GM12878 (cell line): ENCODE results near the gene SLC15A4. TPM values are rescaled to one million over a fixed set of nuclear protein-coding genes. Genes with fewer than 3 reads are reported as not detected.

Experiments used
- ATAC-seq: fragments of 200-7000 bp; cut with Tn5 transposase; 3 replicates; pipeline ENCODE4 v1.9.1; 2020; ENCODE audit warnings: mild to moderate bottlenecking, moderate library complexity
- BruUV-seq: library from RNA; stranded (reverse); fragments of 400-500 nt; replicated peaks from 2 replicates; lab custom pipeline; 2021; lab: Mats Ljungman, UMichigan
- CTCF ChIA-PET: fragments of 300-600 bp; sonication (Branson Sonifier 250); formaldehyde crosslinking; extraction: SDS; loops from one replicate; lab custom pipeline; 2021; ENCODE audit warnings: inconsistent platforms; lab: Yijun Ruan, JAX
- POLR2A ChIA-PET: fragments of 350-600 bp; formaldehyde crosslinking; extraction: SDS; loops from one replicate; lab custom pipeline; 2021; ENCODE audit warnings: inconsistent platforms; lab: Charles Lee
- RAD21 ChIA-PET: fragments of 300-600 bp; sonication (Branson Sonifier 250); formaldehyde crosslinking; loops from one replicate; lab custom pipeline; 2023; ENCODE audit warnings: antibody characterized with exemption; ENCODE audit not compliant: unreplicated experiment; lab: Charles Lee
- SMC1A ChIA-PET: fragments of 300-600 bp; sonication (Branson Sonifier 250); formaldehyde crosslinking; loops from one replicate; lab custom pipeline; 2023; ENCODE audit not compliant: unreplicated experiment, uncharacterized antibody; lab: Charles Lee
- DNase-seq: peaks from one replicate; pipeline ENCODE4 v3.0.0-alpha.2; 2011; ENCODE audit warnings: low read depth, low spot score
- FAIRE-seq: peaks from 3 replicates; lab custom pipeline; 2011; peaks lifted over from hg19 to GRCh38; lab: Jason Lieb, UNC
- H2AFZ ChIP-seq: 2 replicates; pipeline ENCODE4 v1.6.0; 2011; ENCODE audit warnings: low read depth, low read length, control low read depth; ENCODE audit not compliant: control insufficient read depth
- H3K27ac ChIP-seq: 2 replicates; pipeline ENCODE4 v1.5.1; 2011; ENCODE audit warnings: control low read depth; ENCODE audit not compliant: control insufficient read depth, insufficient read depth
- H3K27me3 ChIP-seq, 2 experiments: replicated peaks in 1 of 2; 2 replicates each; pipeline versions ENCODE4 v1.6.0 to v1.6.1; 2011; ENCODE audit warnings: low read length in 1 of 2; ENCODE audit not compliant: control insufficient read depth in 2 of 2, insufficient read depth in 2 of 2
- H3K36me3 ChIP-seq, 2 experiments: 2 replicates each; pipeline ENCODE4 v1.5.1; 2011; ENCODE audit warnings: low read length in 1 of 2; ENCODE audit not compliant: control insufficient read depth in 2 of 2, insufficient read depth in 2 of 2
- H3K4me1 ChIP-seq: 2 replicates; pipeline ENCODE4 v1.6.1; 2011; ENCODE audit warnings: mild to moderate bottlenecking, low read length, moderate library complexity, mixed read lengths; ENCODE audit not compliant: control insufficient read depth, insufficient read depth
- H3K4me2 ChIP-seq: 2 replicates; pipeline ENCODE4 v1.6.0; 2011; ENCODE audit warnings: control low read depth; ENCODE audit not compliant: control insufficient read depth, insufficient read depth
- H3K4me3 ChIP-seq: fragments of 200-600 bp; sonication (generic); 2 replicates; pipeline ENCODE4 v1.5.1; 2016
- H3K79me2 ChIP-seq: 2 replicates; pipeline ENCODE4 v1.6.0; 2011; ENCODE audit warnings: low read length; ENCODE audit not compliant: control insufficient read depth, insufficient read depth
- H3K9ac ChIP-seq: 2 replicates; pipeline ENCODE4 v1.8.0; 2011; ENCODE audit warnings: low read length, control low read depth, mixed read lengths; ENCODE audit not compliant: control insufficient read depth, insufficient read depth
- H3K9me3 ChIP-seq: replicated peaks from 3 replicates; pipeline ENCODE4 v1.5.1; 2011; ENCODE audit warnings: mild to moderate bottlenecking, low read length; ENCODE audit not compliant: control insufficient read depth, insufficient read depth
- H4K20me1 ChIP-seq: 2 replicates; pipeline ENCODE4 v1.6.0; 2011; ENCODE audit not compliant: control insufficient read depth, insufficient read depth
- CTCF ChIP-seq, 3 experiments: IDR thresholded peaks in 2 of 3; conservative IDR thresholded peaks in 1 of 3; 2 replicates each; pipeline ENCODE4 v1.5.1; 2011; ENCODE audit warnings: low read depth in 3 of 3, low read length in 3 of 3, mild to moderate bottlenecking in 3 of 3, control low read depth in 2 of 3, moderate library complexity in 2 of 3, inconsistent platforms in 1 of 3, mixed read lengths in 1 of 3; ENCODE audit not compliant: control insufficient read depth in 2 of 3, insufficient read depth in 1 of 3; ENCODE audit errors: extremely low read depth in 1 of 3
- MYB ChIP-seq: fragments of 150-350 bp; IDR thresholded peaks from 2 replicates; pipeline ENCODE4 v1.6.1; 2014; ENCODE audit warnings: mild to moderate bottlenecking, low read depth, low read length, borderline replicate concordance
- NFYB ChIP-seq: IDR thresholded peaks from 2 replicates; pipeline ENCODE4 v1.6.1; 2011; ENCODE audit warnings: low read depth, mild to moderate bottlenecking, low read length, improper control_type of control experiment, moderate library complexity; ENCODE audit not compliant: insufficient read depth
- POLR2AphosphoS2 ChIP-seq: IDR thresholded peaks from 2 replicates; pipeline ENCODE4 v1.6.1; 2011; ENCODE audit warnings: low read depth, mild to moderate bottlenecking, low read length, improper control_type of control experiment, moderate library complexity
- POU2F2 ChIP-seq: IDR thresholded peaks from 3 replicates; pipeline ENCODE4 v1.6.1; 2011; ENCODE audit warnings: low read depth, mild to moderate bottlenecking, low read length, borderline replicate concordance
- TBL1XR1 ChIP-seq: IDR thresholded peaks from 2 replicates; pipeline ENCODE4 v1.6.1; 2012; ENCODE audit warnings: low read depth, low read length, improper control_type of control experiment
- WGBS: methylation state at CpG from one replicate; pipeline ENCODE4 v1.1.6; 2016; ENCODE audit warnings: low lambda C conversion rate; ENCODE audit not compliant: insufficient replicate concordance, insufficient coverage; ENCODE audit errors: missing lambda C conversion rate; 5-methylcytosine and 5-hydroxymethylcytosine counted together
- in situ Hi-C: fragments of 300-500 bp; cut with MboI; formaldehyde crosslinking; loops from 9 replicates; pipeline ENCODE4 v1.14.3; 2018; ENCODE audit warnings: mixed read lengths
- intact Hi-C: fragments of 100-400 bp; cut with micrococcal nuclease; formaldehyde crosslinking; loops from one replicate; pipeline ENCODE4 v1.14.2; 2022; ENCODE audit not compliant: unreplicated experiment
- polyA plus RNA-seq, 11 experiments: library from polyadenylated mRNA; depleted of rRNA in 4 of 11; unstranded in 6 of 11; stranded (reverse) in 5 of 11; fragments of >200 nt; fragmentation: Nextera tagmentation in 4 of 11; fragmentation: Illumina TruSeq in 1 of 11; extraction: Ambion mirVana in 4 of 11; extraction: Trizol in 1 of 11; gene quantifications; 1 replicate in 1 of 11; 2 replicates in 10 of 11; pipeline versions ENCODE4 v1.2.1 to v1.2.3, GENCODE V29; 2011 to 2016; ENCODE audit warnings: inconsistent platforms in 2 of 11, missing spikeins in 2 of 11, low read depth in 1 of 11
- total RNA-seq, 4 experiments: library from RNA; depleted of rRNA in 3 of 4; stranded (reverse); fragments of >200 nt in 3 of 4; fragmentation: Illumina TruSeq in 1 of 4; extraction: Trizol in 1 of 4; gene quantifications; 2 replicates each; pipeline versions ENCODE4 v1.2.1 to v1.2.3, GENCODE V29; 2013 to 2021
- TF ChIP-seq, protein P1 (sequence below): IDR thresholded peaks from 2 replicates; pipeline ENCODE4 v1.6.1; 2011; ENCODE audit warnings: low read depth, low read length, improper control_type of control experiment, borderline replicate concordance

The SLC15A4 gene
- total and polyA plus RNA-seq, 10 of the 15 experiments (the other 5 are each of a cell fraction or from before 2014, with no cell fraction given): 12.7 to 257 (median 36.6) TPM

DNA sequence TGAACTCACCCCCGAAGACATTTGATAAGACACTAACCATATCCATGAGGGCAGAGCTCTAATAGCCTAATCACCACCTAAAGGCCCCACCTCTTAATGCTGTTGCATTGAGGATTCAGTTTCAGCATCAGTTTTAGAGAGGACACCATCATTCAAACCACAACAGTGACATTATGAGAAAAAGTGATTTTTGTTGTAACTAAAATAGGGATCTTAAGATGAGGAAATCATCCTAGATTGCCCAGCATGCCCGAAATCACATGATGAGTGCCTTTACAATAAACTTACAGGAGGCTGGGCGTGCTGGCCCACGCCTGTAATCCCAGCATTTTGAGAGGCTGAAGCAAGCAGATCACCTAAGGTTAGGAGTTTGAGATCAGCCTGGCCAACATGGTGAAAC lies 19.8 kb upstream of the SLC15A4 start:
- TF ChIP-seq CTCF (IDR thresholded peaks at IDR 0.05 in 2 of 3, conservative IDR thresholded peaks at IDR 0.05 in 1 of 3; ENCODE audit: control insufficient read depth in 2 of 3, extremely low read depth in 1 of 3, insufficient read depth in 1 of 3, low read depth in 3 of 3, low read length in 3 of 3) (no peak), POU2F2 (no peak), TBL1XR1 (no peak), NFYB (no peak), POLR2AphosphoS2 (no peak), MYB (no peak)
- TF ChIP-seq, protein P1, sequence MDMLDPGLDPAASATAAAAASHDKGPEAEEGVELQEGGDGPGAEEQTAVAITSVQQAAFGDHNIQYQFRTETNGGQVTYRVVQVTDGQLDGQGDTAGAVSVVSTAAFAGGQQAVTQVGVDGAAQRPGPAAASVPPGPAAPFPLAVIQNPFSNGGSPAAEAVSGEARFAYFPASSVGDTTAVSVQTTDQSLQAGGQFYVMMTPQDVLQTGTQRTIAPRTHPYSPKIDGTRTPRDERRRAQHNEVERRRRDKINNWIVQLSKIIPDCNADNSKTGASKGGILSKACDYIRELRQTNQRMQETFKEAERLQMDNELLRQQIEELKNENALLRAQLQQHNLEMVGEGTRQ: no peak
- H3K27ac ChIP-seq: no peak overlapping the region
- intact Hi-C loops: no loop called here
- no peak overlapping the region for H2AFZ ChIP-seq
- H3K27me3 ChIP-seq: no peaks in the 10 kb centered on the region
- FAIRE-seq: no peak
- ChIA-PET POLR2A (interaction anchor here (0.6 to 0.8 kb wide), 4 partner anchors 10 to 107 kb away, joined by 3 to 11 read pairs (median 4); partner anchors contain the start of gene SLC15A4), RAD21 (interaction anchor here (1.0 to 2.2 kb wide), 2 partner anchors 14 to 126 kb away, joined by 4 to 5 read pairs; no protein-coding TSS in a partner anchor), SMC1A (interaction anchor here (1.0 to 1.7 kb wide), 5 partner anchors 9 to 109 kb away, joined by 3 to 5 read pairs (median 3); no protein-coding TSS in a partner anchor), CTCF (interaction anchor here (1.6 kb wide), 1 partner anchor 13 kb away, joined by 8 read pairs; no protein-coding TSS in a partner anchor)
- no peak overlapping the region for H3K4me3 ChIP-seq
- WGBS: 75% methylated on average over 4 of the region's 4 CpGs
- BruUV-seq: no TSS peak
- peak; percentile 22 for ATAC-seq
- no peaks in the 10 kb centered on the region for H4K20me1 ChIP-seq
- no peak overlapping the region for H3K9ac ChIP-seq
- no peak overlapping the region for H3K4me2 ChIP-seq
- in situ Hi-C loops: no loop called here
- no peak for DNase-seq
- peaks cover 32% of the 10 kb centered on the region for H3K4me1 ChIP-seq
- H3K79me2 ChIP-seq: no peaks in the 10 kb centered on the region
- H3K9me3 ChIP-seq: peaks cover 2% of the 10 kb centered on the region; the same call in 1 of the 3 replicates
- no peaks in the 10 kb centered on the region for H3K36me3 ChIP-seq
